Measurements from ENCODE around the gene COL20A1.

DNA sequence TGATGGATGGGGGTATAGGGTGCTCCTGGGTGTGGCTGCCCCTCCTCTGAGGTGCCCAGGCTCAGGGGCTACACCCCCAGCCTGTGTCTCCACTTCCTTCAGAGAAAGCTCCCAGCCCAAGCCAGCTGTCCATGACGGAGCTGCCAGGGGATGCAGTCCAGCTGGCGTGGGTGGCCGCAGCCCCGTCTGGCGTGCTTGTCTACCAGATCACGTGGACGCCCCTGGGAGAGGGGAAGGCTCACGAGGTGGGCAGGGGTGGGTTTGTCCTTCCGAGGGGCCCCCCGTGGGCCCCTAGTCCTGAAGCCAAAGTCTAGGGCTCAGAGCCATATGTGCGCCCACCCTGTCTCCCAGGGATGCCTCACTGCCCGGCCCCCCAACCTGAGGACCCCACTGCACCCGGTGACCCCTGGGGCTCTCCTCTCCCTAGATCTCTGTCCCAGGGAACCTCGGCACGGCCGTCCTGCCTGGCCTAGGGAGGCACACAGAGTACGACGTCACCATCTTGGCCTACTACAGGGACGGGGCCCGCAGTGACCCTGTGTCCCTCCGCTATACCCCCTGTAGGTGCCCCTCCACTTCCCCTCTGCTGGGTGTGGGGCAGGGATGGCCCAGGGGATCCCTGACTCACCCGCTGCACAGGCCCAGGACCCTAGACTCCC lies 19.8 kb downstream of the COL20A1 start:
- TF ChIP-seq, protein P1, sequence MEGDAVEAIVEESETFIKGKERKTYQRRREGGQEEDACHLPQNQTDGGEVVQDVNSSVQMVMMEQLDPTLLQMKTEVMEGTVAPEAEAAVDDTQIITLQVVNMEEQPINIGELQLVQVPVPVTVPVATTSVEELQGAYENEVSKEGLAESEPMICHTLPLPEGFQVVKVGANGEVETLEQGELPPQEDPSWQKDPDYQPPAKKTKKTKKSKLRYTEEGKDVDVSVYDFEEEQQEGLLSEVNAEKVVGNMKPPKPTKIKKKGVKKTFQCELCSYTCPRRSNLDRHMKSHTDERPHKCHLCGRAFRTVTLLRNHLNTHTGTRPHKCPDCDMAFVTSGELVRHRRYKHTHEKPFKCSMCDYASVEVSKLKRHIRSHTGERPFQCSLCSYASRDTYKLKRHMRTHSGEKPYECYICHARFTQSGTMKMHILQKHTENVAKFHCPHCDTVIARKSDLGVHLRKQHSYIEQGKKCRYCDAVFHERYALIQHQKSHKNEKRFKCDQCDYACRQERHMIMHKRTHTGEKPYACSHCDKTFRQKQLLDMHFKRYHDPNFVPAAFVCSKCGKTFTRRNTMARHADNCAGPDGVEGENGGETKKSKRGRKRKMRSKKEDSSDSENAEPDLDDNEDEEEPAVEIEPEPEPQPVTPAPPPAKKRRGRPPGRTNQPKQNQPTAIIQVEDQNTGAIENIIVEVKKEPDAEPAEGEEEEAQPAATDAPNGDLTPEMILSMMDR (tag by site-specific recombination; IDR thresholded peaks at IDR 0.05), result no peak
- TF ChIP-seq MYNN (tag by site-specific recombination; IDR thresholded peaks at IDR 0.05; ENCODE audit: borderline replicate concordance), result no peak
- no peak for TF ChIP-seq ZNF626 (tag by site-specific recombination; IDR thresholded peaks at IDR 0.05)
- TF ChIP-seq YY1 (tag by site-specific recombination; IDR thresholded peaks at IDR 0.05), result no peak
- no peak for TF ChIP-seq ZNF768 (tag by site-specific recombination; IDR thresholded peaks at IDR 0.05)
- TF ChIP-seq, protein P2, sequence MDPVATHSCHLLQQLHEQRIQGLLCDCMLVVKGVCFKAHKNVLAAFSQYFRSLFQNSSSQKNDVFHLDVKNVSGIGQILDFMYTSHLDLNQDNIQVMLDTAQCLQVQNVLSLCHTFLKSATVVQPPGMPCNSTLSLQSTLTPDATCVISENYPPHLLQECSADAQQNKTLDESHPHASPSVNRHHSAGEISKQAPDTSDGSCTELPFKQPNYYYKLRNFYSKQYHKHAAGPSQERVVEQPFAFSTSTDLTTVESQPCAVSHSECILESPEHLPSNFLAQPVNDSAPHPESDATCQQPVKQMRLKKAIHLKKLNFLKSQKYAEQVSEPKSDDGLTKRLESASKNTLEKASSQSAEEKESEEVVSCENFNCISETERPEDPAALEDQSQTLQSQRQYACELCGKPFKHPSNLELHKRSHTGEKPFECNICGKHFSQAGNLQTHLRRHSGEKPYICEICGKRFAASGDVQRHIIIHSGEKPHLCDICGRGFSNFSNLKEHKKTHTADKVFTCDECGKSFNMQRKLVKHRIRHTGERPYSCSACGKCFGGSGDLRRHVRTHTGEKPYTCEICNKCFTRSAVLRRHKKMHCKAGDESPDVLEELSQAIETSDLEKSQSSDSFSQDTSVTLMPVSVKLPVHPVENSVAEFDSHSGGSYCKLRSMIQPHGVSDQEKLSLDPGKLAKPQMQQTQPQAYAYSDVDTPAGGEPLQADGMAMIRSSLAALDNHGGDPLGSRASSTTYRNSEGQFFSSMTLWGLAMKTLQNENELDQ (tag by site-specific recombination; IDR thresholded peaks at IDR 0.05; ENCODE audit: low read depth), result no peak
- TF ChIP-seq, protein P3, sequence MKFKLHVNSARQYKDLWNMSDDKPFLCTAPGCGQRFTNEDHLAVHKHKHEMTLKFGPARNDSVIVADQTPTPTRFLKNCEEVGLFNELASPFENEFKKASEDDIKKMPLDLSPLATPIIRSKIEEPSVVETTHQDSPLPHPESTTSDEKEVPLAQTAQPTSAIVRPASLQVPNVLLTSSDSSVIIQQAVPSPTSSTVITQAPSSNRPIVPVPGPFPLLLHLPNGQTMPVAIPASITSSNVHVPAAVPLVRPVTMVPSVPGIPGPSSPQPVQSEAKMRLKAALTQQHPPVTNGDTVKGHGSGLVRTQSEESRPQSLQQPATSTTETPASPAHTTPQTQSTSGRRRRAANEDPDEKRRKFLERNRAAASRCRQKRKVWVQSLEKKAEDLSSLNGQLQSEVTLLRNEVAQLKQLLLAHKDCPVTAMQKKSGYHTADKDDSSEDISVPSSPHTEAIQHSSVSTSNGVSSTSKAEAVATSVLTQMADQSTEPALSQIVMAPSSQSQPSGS (tag by site-specific recombination; IDR thresholded peaks at IDR 0.05; ENCODE audit: low read depth), result no peak
- TF ChIP-seq TRIM28 (IDR thresholded peaks at IDR 0.05; ENCODE audit: borderline replicate concordance, low read length), result no peak
- TF ChIP-seq TCF7L2 (IDR thresholded peaks at IDR 0.05; ENCODE audit: borderline replicate concordance, low read depth, low read length), result no peak
- TF ChIP-seq ZNF837 (tag by site-specific recombination; IDR thresholded peaks at IDR 0.05), result no peak

All from HEK293 (cell line).